ENCODE results near the gene DISP3.

Gene DISP3

DNA sequence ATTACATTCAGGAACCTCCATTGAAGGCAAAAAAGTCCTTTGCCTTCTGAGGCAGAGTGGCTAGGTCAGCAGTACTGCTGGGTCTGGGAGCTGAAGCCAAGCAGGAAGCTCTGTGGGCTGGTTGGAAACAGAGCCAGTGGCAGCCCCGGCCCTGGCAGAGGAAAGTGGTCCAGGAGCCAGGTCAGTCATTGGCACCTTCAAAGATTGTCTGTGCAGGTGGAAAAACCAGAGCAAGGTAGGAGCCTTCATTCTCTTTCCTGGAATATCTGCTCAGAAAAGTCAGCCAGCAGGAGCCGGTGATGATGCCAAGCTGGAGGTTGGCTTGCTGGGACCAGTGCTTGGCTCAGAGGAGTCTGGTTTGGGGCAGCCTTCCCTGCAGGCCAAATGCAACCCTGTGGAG lies 12.5 kb upstream of the DISP3 start:
- H4K91ac ChIP-seq (ENCODE audit: low read depth, low read length, poor library complexity) = no peak overlapping the region
- H2BK15ac ChIP-seq (ENCODE audit: low read length) = no peak overlapping the region
- no CpG with 5 or more reads among the region's 2 CpGs for WGBS, 2 donors (ENCODE audit: extremely low coverage in 2 of 2, insufficient read length in 2 of 2, insufficient replicate concordance in 1 of 2)
- no peak overlapping the region for H3K4ac ChIP-seq (ENCODE audit: low read length)
- H3K4me1 ChIP-seq (ENCODE audit: control insufficient read depth in 2 of 2, insufficient read depth in 1 of 2, low read depth in 1 of 2, low read length in 2 of 2) = peaks cover 0 to 3% of the 10 kb centered on the region in 2 donors
- H3K27me3 ChIP-seq (ENCODE audit: control insufficient read depth in 3 of 3, insufficient read depth in 3 of 3, low read depth in 1 of 3, low read length in 3 of 3) = peaks cover 0 to 35% (median 0%) of the 10 kb centered on the region in 3 experiments
- H3K27ac ChIP-seq (replicated peaks; ENCODE audit: low read length) = no peak overlapping the region
- H3K23ac ChIP-seq (ENCODE audit: low read depth, low read length, poor library complexity) = no peak overlapping the region
- H3K14ac ChIP-seq (ENCODE audit: low read length) = no peak overlapping the region
- H3K4me2 ChIP-seq (ENCODE audit: insufficient read depth, low read length, poor library complexity, severe bottlenecking) = no peak overlapping the region
- H2AK5ac ChIP-seq (ENCODE audit: low read depth, low read length) = no peak overlapping the region
- no peak overlapping the region for H3K18ac ChIP-seq (ENCODE audit: low read length)
- no peak overlapping the region for H3K9ac ChIP-seq (ENCODE audit: low read depth, low read length, poor library complexity)
- no peak overlapping the region for H2BK5ac ChIP-seq (ENCODE audit: low read length)
- no peaks in the 10 kb centered on the region for H3K36me3 ChIP-seq (replicated peaks in 1 of 2; ENCODE audit: control insufficient read depth in 2 of 2, insufficient read depth in 2 of 2, low read length in 2 of 2)
- no peak overlapping the region for H2BK120ac ChIP-seq (ENCODE audit: low read depth, low read length)
- H3K79me1 ChIP-seq (ENCODE audit: low read depth, low read length) = no peaks in the 10 kb centered on the region
- H3K9me3 ChIP-seq (replicated peaks in 1 of 2; ENCODE audit: control insufficient read depth in 2 of 2, insufficient read depth in 1 of 2, low read depth in 1 of 2, low read length in 2 of 2) = no peaks in the 10 kb centered on the region
- H2AFZ ChIP-seq (ENCODE audit: low read length) = no peak overlapping the region
- no peak overlapping the region for H2BK12ac ChIP-seq (ENCODE audit: low read length)
- DNase-seq (ENCODE audit: low spot score) = no peak
- no peak overlapping the region for H4K8ac ChIP-seq (ENCODE audit: low read depth, low read length)
- no peak overlapping the region for H3K4me3 ChIP-seq (ENCODE audit: low read length in 2 of 2)

GRCh38 chr1:11468878-11469277 lies 10.1 kb upstream of the DISP3 start:
- Histone ChIP-seq H3K23ac (ENCODE audit: low read depth, low read length, poor library complexity) (no peak overlapping the region), H3K4me2 (ENCODE audit: insufficient read depth, low read length, poor library complexity, severe bottlenecking) (no peak overlapping the region), H3K36me3 (replicated peaks in 1 of 2; ENCODE audit: control insufficient read depth in 2 of 2, insufficient read depth in 2 of 2, low read length in 2 of 2) (no peaks in the 10 kb centered on the region), H3K14ac (ENCODE audit: low read length) (no peak overlapping the region), H2BK5ac (ENCODE audit: low read length) (no peak overlapping the region), H3K4me1 (ENCODE audit: control insufficient read depth in 2 of 2, insufficient read depth in 1 of 2, low read depth in 1 of 2, low read length in 2 of 2) (no peaks in the 10 kb centered on the region), H3K4ac (ENCODE audit: low read length) (no peak overlapping the region), H2BK12ac (ENCODE audit: low read length) (no peak overlapping the region), H2AFZ (ENCODE audit: low read length) (no peak overlapping the region), H3K27me3 (ENCODE audit: control insufficient read depth in 3 of 3, insufficient read depth in 3 of 3, low read depth in 1 of 3, low read length in 3 of 3) (peaks cover 0 to 11% (median 0%) of the 10 kb centered on the region in 3 experiments), H3K9ac (ENCODE audit: low read depth, low read length, poor library complexity) (no peak overlapping the region), H2AK5ac (ENCODE audit: low read depth, low read length) (no peak overlapping the region), H3K18ac (ENCODE audit: low read length) (no peak overlapping the region), H3K4me3 (ENCODE audit: low read length in 2 of 2) (no peak overlapping the region), H4K91ac (ENCODE audit: low read depth, low read length, poor library complexity) (no peak overlapping the region), H3K9me3 (replicated peaks in 1 of 2; ENCODE audit: control insufficient read depth in 2 of 2, insufficient read depth in 1 of 2, low read depth in 1 of 2, low read length in 2 of 2) (no peaks in the 10 kb centered on the region), H4K8ac (ENCODE audit: low read depth, low read length) (no peak overlapping the region), H2BK120ac (ENCODE audit: low read depth, low read length) (no peak overlapping the region), H3K79me1 (ENCODE audit: low read depth, low read length) (no peaks in the 10 kb centered on the region), H3K27ac (replicated peaks; ENCODE audit: low read length) (no peak overlapping the region), H2BK15ac (ENCODE audit: low read length) (no peak overlapping the region)
- no peak for DNase-seq (ENCODE audit: low spot score)
- no CpG with 5 or more reads among the region's 6 CpGs for WGBS, 2 donors (ENCODE audit: extremely low coverage in 2 of 2, insufficient read length in 2 of 2, insufficient replicate concordance in 1 of 2)

DNA sequence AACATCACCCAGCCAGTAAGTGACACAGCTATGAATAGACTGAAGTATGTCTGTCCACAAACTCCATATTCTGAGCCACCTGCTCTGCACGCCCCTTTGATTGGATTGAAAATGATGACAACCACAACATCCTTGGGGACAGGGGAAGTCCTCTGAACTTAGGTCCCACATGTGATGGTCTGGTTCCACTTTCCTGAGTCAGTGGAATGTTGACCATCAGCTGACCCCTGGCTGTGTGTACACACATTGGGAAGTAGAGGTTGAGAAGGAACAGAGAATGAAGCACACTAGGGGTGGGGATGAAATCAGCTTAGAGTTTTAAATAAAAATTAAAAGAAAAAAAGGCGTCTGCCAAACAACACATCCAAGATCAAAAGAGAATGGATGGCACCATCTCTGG lies 8.0 kb upstream of the DISP3 start:
- H3K23ac ChIP-seq (ENCODE audit: low read depth, low read length, poor library complexity) = no peak overlapping the region
- no peak overlapping the region for H3K4me3 ChIP-seq (ENCODE audit: low read length in 2 of 2)
- no peak for DNase-seq (ENCODE audit: low spot score)
- H3K4me2 ChIP-seq (ENCODE audit: insufficient read depth, low read length, poor library complexity, severe bottlenecking) = no peak overlapping the region
- H3K79me1 ChIP-seq (ENCODE audit: low read depth, low read length) = no peaks in the 10 kb centered on the region
- H4K8ac ChIP-seq (ENCODE audit: low read depth, low read length) = no peak overlapping the region
- H3K4ac ChIP-seq (ENCODE audit: low read length) = no peak overlapping the region
- H3K27ac ChIP-seq (replicated peaks; ENCODE audit: low read length) = no peak overlapping the region
- no peaks in the 10 kb centered on the region for H3K9me3 ChIP-seq (replicated peaks in 1 of 2; ENCODE audit: control insufficient read depth in 2 of 2, insufficient read depth in 1 of 2, low read depth in 1 of 2, low read length in 2 of 2)
- no peak overlapping the region for H3K14ac ChIP-seq (ENCODE audit: low read length)
- no peaks in the 10 kb centered on the region for H3K4me1 ChIP-seq (ENCODE audit: control insufficient read depth in 2 of 2, insufficient read depth in 1 of 2, low read depth in 1 of 2, low read length in 2 of 2)
- peaks cover 0 to 13% (median 0%) of the 10 kb centered on the region in 3 experiments for H3K27me3 ChIP-seq (ENCODE audit: control insufficient read depth in 3 of 3, insufficient read depth in 3 of 3, low read depth in 1 of 3, low read length in 3 of 3)
- no peak overlapping the region for H2AK5ac ChIP-seq (ENCODE audit: low read depth, low read length)
- H3K9ac ChIP-seq (ENCODE audit: low read depth, low read length, poor library complexity) = no peak overlapping the region
- H3K18ac ChIP-seq (ENCODE audit: low read length) = no peak overlapping the region
- no peak overlapping the region for H2BK5ac ChIP-seq (ENCODE audit: low read length)
- H4K91ac ChIP-seq (ENCODE audit: low read depth, low read length, poor library complexity) = no peak overlapping the region
- H2BK12ac ChIP-seq (ENCODE audit: low read length) = no peak overlapping the region
- no peak overlapping the region for H2BK120ac ChIP-seq (ENCODE audit: low read depth, low read length)
- no peak overlapping the region for H2BK15ac ChIP-seq (ENCODE audit: low read length)
- no CpG with 5 or more reads among the region's 2 CpGs for WGBS, 2 donors (ENCODE audit: extremely low coverage in 2 of 2, insufficient read length in 2 of 2, insufficient replicate concordance in 1 of 2)
- no peaks in the 10 kb centered on the region for H3K36me3 ChIP-seq (replicated peaks in 1 of 2; ENCODE audit: control insufficient read depth in 2 of 2, insufficient read depth in 2 of 2, low read length in 2 of 2)
- no peak overlapping the region for H2AFZ ChIP-seq (ENCODE audit: low read length)

DNA sequence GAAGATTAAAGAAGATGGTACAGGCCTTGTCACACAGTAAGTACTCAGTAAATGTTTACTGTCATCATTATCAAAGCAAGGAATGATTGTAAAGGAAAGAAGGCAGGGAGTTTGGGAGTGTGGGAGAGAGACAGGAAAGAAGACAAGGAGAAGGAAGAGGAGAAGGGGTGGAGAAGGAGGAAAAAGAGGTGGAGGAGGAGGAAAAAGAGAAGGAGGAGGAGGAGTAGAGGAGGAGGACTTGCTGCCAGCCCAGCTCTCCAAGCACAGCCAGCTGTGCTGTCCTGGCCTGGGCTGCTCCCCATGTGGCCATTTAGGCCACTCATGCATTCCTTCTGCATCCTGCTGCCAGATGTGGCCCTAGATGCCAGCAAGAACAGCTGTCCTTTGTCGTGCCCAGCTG lies 7.5 kb upstream of the DISP3 start:
- no CpG with 5 or more reads among the region's 1 CpG for WGBS, 2 donors (ENCODE audit: extremely low coverage in 2 of 2, insufficient read length in 2 of 2, insufficient replicate concordance in 1 of 2)

More for the DNA sequence above, 7.5 kb upstream of the DISP3 start:
- no peak overlapping the region for H3K23ac ChIP-seq (ENCODE audit: low read depth, low read length, poor library complexity)
- H3K9me3 ChIP-seq (replicated peaks in 1 of 2; ENCODE audit: control insufficient read depth in 2 of 2, insufficient read depth in 1 of 2, low read depth in 1 of 2, low read length in 2 of 2) = no peaks in the 10 kb centered on the region
- H3K9ac ChIP-seq (ENCODE audit: low read depth, low read length, poor library complexity) = no peak overlapping the region
- no peaks in the 10 kb centered on the region for H3K4me1 ChIP-seq (ENCODE audit: control insufficient read depth in 2 of 2, insufficient read depth in 1 of 2, low read depth in 1 of 2, low read length in 2 of 2)
- no peak overlapping the region for H2BK5ac ChIP-seq (ENCODE audit: low read length)
- no peak overlapping the region for H3K14ac ChIP-seq (ENCODE audit: low read length)
- no peaks in the 10 kb centered on the region for H3K36me3 ChIP-seq (replicated peaks in 1 of 2; ENCODE audit: control insufficient read depth in 2 of 2, insufficient read depth in 2 of 2, low read length in 2 of 2)
- DNase-seq (ENCODE audit: low spot score) = no peak
- H3K4me3 ChIP-seq (ENCODE audit: low read length in 2 of 2) = peak overlapping the region in 1 of 2 donors; percentile 33
- no peak overlapping the region for H2AFZ ChIP-seq (ENCODE audit: low read length)
- H2AK5ac ChIP-seq (ENCODE audit: low read depth, low read length) = no peak overlapping the region
- no peak overlapping the region for H2BK15ac ChIP-seq (ENCODE audit: low read length)
- no peak overlapping the region for H2BK120ac ChIP-seq (ENCODE audit: low read depth, low read length)
- no peak overlapping the region for H4K91ac ChIP-seq (ENCODE audit: low read depth, low read length, poor library complexity)
- no peaks in the 10 kb centered on the region for H3K79me1 ChIP-seq (ENCODE audit: low read depth, low read length)
- H4K8ac ChIP-seq (ENCODE audit: low read depth, low read length) = no peak overlapping the region
- peaks cover 0 to 18% (median 0%) of the 10 kb centered on the region in 3 experiments for H3K27me3 ChIP-seq (ENCODE audit: control insufficient read depth in 3 of 3, insufficient read depth in 3 of 3, low read depth in 1 of 3, low read length in 3 of 3)
- no peak overlapping the region for H2BK12ac ChIP-seq (ENCODE audit: low read length)
- no peak overlapping the region for H3K18ac ChIP-seq (ENCODE audit: low read length)
- H3K4ac ChIP-seq (ENCODE audit: low read length) = no peak overlapping the region
- H3K27ac ChIP-seq (replicated peaks; ENCODE audit: low read length) = no peak overlapping the region
- no peak overlapping the region for H3K4me2 ChIP-seq (ENCODE audit: insufficient read depth, low read length, poor library complexity, severe bottlenecking)
